ENCODE results near the gene BICDL1.

Gene BICDL1

DNA sequence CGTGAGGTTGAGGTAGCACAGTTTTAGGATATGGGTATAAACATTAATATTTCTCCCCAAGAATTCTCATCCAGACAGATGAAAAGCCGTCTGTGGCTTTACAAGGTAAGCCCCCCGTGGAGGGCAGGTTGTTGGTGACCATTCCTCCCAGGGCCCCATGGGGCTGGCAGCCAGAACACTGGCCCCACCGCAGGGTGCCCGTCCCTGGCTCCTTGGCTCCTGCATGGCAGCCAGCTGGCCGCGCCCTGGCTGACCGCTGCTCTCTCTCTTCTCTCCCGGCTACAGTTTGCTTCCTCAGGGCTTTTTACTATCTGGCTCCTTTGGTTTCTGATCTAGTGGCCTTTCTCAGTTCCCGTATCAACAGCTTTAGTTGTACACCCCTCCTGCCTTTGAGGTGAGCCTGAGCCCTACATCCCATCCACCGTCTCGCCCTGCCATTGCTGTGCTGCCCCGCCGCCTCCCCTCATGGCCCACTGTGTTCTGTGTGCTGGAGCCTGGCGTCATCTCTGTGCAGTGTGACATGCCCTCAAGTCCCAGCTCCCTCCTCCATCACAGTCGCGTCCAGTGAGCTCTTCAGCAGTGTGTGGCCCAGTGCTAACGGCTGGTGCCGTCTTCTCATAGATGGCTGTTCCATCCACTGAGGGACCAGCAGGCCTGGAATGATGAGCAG is 101.7 kb downstream of the BICDL1 start:
- H3K4me1 ChIP-seq (ENCODE audit: insufficient read depth, low read length) = peaks cover 33% of the 10 kb centered on the region
- H3K36me3 ChIP-seq (ENCODE audit: insufficient read depth, low read length) = no peaks in the 10 kb centered on the region; the same call in 1 of the 2 replicates
- H3K9ac ChIP-seq (ENCODE audit: low read depth, low read length) = no peak overlapping the region
- no peaks in the 10 kb centered on the region for H3K9me3 ChIP-seq (ENCODE audit: control insufficient read depth, insufficient read depth, low read length)

DNA sequence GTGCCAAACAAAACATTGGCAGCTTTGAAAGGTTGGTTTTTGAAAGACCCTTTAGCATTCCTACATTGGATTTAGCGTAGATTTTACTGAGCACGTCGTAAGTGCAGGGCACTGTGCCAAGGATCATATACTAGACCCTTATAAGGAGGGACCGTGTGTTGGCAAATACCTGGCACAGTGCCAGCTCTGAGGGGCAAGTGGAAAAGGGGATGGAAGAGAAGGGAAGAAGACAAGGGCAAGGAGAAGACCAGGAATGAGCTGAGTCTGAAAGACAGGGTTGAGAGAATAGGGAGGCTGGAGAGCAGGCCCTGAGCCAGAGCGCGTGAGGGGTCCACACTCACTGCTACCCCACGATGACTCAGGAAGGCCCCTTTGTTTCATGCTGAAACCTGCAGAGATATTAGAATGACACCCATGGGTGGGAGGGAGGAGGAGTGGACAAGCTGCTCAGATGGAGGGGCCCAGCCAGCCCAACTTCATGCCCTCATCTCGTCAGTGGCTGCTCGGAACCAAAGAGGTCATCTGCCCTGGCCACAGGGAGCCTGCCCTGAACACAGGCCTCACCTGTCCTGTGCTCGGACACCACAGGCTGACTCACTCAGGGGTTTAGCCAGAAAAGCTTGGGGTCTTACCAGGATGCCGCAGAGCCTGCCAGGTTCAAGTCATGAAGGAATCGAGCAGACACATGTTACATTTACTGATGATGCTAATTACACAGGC is 102.5 kb downstream of the BICDL1 start:
- Histone ChIP-seq H3K9ac (ENCODE audit: low read depth, low read length) (no peak overlapping the region), H3K4me1 (ENCODE audit: insufficient read depth, low read length) (peaks cover 28% of the 10 kb centered on the region; the same call in 1 of the 2 replicates), H3K9me3 (ENCODE audit: control insufficient read depth, insufficient read depth, low read length) (no peaks in the 10 kb centered on the region), H3K36me3 (ENCODE audit: insufficient read depth, low read length) (no peaks in the 10 kb centered on the region; the same call in 1 of the 2 replicates)

DNA sequence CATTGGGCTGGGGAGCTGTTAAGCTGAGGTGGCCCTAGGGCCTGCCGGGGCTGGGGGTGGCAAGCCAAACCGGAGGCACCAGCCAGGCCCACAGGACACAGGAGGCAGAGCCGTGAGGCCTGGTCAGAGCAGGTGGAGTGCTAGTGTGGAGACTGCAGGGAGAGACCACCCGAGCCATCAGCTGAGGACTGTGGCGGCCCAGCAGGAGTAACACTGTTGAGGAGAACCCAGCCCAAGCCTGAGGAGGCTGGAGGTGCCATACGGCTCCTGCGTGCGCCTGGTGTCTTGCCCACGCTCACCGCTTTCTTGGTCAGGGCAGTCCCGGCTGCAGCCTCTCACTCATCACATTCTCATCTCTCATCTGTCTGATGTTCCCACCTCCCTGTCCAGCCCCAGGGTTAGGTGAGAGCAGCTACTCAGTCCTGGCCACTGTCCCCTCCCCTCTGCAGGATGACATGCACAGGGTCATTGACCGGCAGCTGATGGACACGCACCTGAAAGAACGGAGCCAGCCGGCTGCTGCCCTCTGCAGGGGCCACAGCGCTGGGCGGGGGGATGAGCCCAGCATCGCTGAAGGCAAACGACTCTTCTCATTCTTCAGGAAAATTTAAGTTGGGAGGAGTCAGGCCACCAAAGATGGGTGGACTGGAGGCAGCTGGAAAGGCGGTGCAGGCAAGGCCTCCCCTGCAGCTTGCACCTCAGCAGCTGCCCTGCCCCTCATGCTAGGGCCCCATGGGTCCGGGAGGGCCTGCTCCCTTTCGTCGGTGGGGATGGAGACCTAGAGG is 103.7 kb downstream of the BICDL1 start:
- H3K9me3 ChIP-seq (ENCODE audit: control insufficient read depth, insufficient read depth, low read length) = no peaks in the 10 kb centered on the region
- H3K9ac ChIP-seq (ENCODE audit: low read depth, low read length) = no peak overlapping the region
- H3K36me3 ChIP-seq (ENCODE audit: insufficient read depth, low read length) = no peaks in the 10 kb centered on the region; the same call in 1 of the 2 replicates
- H3K4me1 ChIP-seq (ENCODE audit: insufficient read depth, low read length) = peaks cover 24% of the 10 kb centered on the region; the same call in 1 of the 2 replicates

DNA sequence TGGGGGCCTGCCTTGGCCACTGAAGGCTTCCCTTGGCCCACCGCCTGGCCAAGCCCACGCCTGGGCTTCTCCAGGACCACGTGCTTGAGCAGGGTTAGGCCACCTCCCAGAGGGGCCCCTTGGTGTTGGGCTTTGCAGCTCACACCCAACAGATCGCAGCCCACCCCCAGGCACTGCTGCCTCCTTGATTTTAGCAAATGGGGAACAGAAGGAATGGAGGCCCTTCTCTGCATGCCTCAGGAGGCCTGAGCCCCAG is 104.2 kb downstream of the BICDL1 start:
- no peaks in the 10 kb centered on the region for H3K9me3 ChIP-seq (ENCODE audit: control insufficient read depth, insufficient read depth, low read length)
- H3K4me1 ChIP-seq (ENCODE audit: insufficient read depth, low read length) = peaks cover 23% of the 10 kb centered on the region; the same call in 1 of the 2 replicates
- no peak overlapping the region for H3K9ac ChIP-seq (ENCODE audit: low read depth, low read length)
- H3K36me3 ChIP-seq (ENCODE audit: insufficient read depth, low read length) = no peaks in the 10 kb centered on the region; the same call in 1 of the 2 replicates

DNA sequence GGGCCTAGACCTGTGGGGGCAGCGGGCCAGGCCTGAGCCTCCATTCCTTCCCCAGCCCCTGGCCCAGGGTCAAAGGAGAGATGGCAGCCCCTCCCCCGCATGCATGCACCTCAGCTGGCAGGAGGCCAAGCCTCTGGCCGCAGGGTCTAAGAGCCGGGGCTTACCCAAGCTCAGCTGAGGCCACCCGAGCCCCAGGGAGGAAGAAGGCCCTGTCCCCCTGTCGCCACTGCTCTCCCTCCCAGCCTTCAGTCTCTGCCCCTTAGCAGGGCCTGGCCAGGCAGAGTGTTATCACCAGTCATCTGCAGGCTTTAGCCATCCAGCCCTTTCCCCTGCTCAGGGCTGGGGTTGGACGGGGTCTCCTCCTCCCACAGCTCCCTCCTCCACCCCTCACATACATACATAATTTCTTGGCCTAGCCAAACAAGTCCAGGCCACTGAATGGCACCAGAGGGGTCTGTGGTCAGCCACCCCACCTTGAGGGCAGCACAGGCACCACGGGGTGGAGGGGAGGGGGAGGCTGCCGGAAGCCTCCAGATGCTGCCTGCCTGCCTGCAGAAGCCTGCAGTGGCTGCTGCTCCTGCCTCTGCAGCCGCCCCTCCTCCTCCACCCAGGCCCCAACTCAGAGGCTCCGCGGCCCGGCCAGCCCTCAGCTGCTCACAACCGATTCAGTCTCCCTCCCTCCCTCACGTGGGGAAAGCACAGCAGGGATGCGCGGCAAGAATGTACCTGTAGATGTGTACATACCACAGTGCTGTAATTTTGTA is 104.7 kb downstream of the BICDL1 start:
- H3K4me1 ChIP-seq (ENCODE audit: insufficient read depth, low read length) = peaks cover 23% of the 10 kb centered on the region; the same call in 1 of the 2 replicates
- H3K9me3 ChIP-seq (ENCODE audit: control insufficient read depth, insufficient read depth, low read length) = no peaks in the 10 kb centered on the region
- peak overlapping the region; percentile 7; the same call in 1 of the 2 replicates for H3K9ac ChIP-seq (ENCODE audit: low read depth, low read length)
- peaks cover 5% of the 10 kb centered on the region for H3K36me3 ChIP-seq (ENCODE audit: insufficient read depth, low read length)

DNA sequence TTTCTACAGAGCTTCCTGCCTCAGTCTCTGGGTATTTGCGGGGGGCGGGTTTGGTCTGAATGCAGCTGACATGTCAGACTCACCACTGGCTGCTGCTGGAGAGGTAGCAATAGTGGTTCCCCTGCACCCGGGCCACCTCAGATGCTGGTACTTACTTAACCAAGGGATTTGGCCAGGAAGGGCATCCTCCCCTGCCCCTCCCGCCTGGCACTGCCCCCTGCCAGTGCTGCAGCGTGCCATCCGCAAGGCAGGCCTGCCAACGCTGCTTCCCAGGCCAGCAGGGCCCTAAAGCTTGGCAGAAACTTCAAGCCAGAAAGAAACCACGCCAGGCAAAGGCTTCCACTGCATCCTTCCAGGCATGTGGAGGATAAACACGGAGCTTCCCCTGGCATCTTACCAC is 105.4 kb downstream of the BICDL1 start:
- Histone ChIP-seq H3K9me3 (ENCODE audit: control insufficient read depth, insufficient read depth, low read length) (no peaks in the 10 kb centered on the region), H3K9ac (ENCODE audit: low read depth, low read length) (no peak overlapping the region), H3K36me3 (ENCODE audit: insufficient read depth, low read length) (peaks cover 6% of the 10 kb centered on the region), H3K4me1 (ENCODE audit: insufficient read depth, low read length) (peaks cover 23% of the 10 kb centered on the region; the same call in 1 of the 2 replicates)

DNA sequence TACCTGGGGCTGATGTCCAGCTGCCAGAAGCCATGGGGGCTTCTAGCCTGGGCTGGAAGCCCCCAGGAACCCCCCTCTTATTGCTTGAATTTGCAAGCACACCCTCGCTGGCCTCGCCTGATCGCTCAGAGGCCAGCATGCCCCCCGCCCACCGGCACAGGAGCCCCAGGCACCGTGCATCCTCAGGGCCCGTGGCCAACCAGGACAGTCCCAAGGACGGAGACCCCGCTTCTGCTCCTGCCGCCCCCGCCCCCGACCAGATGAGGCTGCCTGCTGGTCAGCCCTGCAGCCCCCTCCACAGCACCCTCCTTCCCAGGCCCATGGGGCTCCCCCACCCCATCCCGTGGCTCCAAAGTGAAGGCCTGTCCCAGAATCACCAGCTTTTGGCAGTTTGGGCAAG is 106.3 kb downstream of the BICDL1 start:
- H3K36me3 ChIP-seq (ENCODE audit: insufficient read depth, low read length) = peaks cover 6% of the 10 kb centered on the region
- H3K9me3 ChIP-seq (ENCODE audit: control insufficient read depth, insufficient read depth, low read length) = no peaks in the 10 kb centered on the region
- peaks cover 23% of the 10 kb centered on the region; the same call in 1 of the 2 replicates for H3K4me1 ChIP-seq (ENCODE audit: insufficient read depth, low read length)
- H3K9ac ChIP-seq (ENCODE audit: low read depth, low read length) = no peak overlapping the region

DNA sequence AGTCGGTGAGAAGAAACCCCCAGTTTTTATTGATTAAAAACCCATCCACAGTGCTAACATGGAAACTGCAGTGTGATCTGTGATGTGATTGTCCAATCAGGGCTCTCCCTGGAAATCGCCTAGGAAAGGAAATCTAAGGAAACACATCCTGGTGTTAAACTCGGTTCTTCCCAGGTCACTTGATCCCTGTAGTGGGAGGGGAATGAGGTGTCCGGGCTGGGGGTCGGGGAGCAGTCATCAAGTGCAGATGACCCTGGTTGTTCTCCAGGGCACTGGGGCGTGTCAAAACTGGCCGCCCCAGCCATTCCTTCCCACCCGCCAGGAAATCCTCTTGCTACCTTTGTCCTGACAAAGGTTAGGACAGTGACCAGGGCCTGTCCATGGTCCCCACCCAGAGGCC is 106.7 kb downstream of the BICDL1 start:
- Histone ChIP-seq H3K9ac (ENCODE audit: low read depth, low read length) (no peak overlapping the region), H3K36me3 (ENCODE audit: insufficient read depth, low read length) (peaks cover 6% of the 10 kb centered on the region), H3K4me1 (ENCODE audit: insufficient read depth, low read length) (peaks cover 23% of the 10 kb centered on the region; the same call in 1 of the 2 replicates), H3K9me3 (ENCODE audit: control insufficient read depth, insufficient read depth, low read length) (no peaks in the 10 kb centered on the region)

DNA sequence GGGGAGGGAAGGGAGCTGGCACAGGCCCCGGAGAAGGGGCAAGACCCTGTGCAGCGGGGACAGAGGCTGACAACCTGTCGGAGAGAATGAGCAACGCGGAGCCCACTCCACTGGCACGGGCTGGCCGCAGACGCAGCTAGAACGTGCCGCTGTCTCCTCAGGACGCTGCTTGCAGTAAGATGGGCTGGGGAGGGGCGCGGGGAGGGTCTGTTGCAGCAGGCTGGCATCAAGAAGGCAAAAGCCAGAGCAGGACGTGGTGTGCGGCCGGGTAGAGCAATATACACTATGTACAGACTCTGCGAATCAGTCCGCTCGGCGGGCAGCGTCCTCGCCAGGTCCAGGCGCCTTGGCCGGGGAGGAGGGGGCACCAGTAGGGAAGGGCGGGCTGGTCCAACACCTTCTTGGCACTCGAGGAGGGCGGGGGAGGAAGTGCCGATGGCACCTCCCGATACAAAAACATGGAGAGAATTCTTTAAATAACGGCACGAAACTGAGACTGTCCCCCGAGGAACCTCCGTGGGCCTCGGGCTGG is 107.7 kb downstream of the BICDL1 start:
- Histone ChIP-seq H3K36me3 (ENCODE audit: insufficient read depth, low read length) (peaks cover 6% of the 10 kb centered on the region), H3K4me1 (ENCODE audit: insufficient read depth, low read length) (peaks cover 23% of the 10 kb centered on the region; the same call in 1 of the 2 replicates)

DNA sequence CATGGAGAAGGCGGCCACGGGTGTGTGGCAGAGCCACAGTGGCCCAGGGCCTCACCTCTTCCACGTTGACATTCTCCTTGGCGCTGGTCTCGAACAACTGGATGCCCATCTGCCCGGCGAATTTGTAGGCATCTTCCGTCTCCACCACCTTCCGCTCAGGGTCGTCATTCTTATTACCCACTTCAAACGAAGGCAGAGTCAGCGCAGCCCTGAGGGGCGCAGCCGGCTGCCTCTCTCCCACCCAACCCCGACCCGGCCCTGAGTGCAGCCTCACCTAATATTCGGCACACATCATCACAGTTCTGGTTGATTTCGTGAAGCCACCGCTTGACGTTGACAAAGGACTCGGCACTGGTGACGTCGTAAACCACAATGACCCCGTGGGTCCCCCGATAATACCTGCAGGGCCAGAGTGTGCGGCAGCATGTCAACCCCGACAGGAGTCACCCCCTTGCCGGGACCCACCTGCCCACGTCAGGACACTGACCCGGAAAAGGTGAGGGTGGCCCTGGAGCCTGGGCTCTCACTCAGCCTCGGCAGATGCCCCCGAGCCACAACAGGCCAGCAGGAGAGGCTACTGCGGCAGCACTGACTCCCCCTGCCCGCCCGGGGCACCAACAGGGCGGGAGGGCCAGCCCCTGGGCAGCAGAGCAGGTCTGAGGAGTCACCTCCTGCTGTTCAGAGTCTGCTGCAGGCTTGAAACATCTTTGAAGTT is 109.9 kb downstream of the BICDL1 start:
- peaks cover 6% of the 10 kb centered on the region for H3K36me3 ChIP-seq (ENCODE audit: insufficient read depth, low read length)
- H3K9ac ChIP-seq (ENCODE audit: low read depth, low read length) = no peak overlapping the region
- H3K4me1 ChIP-seq (ENCODE audit: insufficient read depth, low read length) = peaks cover 13% of the 10 kb centered on the region; the same call in 1 of the 2 replicates
- no peaks in the 10 kb centered on the region for H3K9me3 ChIP-seq (ENCODE audit: control insufficient read depth, insufficient read depth, low read length)

More for the DNA sequence above, 107.7 kb downstream of the BICDL1 start:
- no peaks in the 10 kb centered on the region for H3K9me3 ChIP-seq (ENCODE audit: control insufficient read depth, insufficient read depth, low read length)
- no peak overlapping the region for H3K9ac ChIP-seq (ENCODE audit: low read depth, low read length)

DNA sequence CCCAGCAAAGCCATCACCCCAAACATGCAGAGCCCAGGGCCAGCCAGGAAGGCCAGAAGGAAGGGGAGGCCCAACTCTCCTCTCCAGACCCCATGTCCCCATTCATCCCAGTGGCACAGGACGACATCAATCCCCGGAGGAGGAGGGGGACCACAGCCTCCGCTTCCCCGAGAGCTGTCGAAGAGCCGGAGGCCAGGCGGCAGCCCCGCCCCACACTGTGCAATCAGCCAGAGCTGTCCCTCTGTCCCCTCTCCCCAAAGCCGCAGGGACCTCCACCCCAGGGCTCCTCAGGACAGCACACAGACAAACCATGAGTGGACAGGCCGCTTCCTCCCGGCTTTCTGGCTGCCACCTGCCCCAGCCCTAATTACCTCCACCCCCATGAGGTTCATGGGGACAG is 110.7 kb downstream of the BICDL1 start:
- H3K9me3 ChIP-seq (ENCODE audit: control insufficient read depth, insufficient read depth, low read length) = no peaks in the 10 kb centered on the region
- H3K4me1 ChIP-seq (ENCODE audit: insufficient read depth, low read length) = peaks cover 5% of the 10 kb centered on the region; the same call in 1 of the 2 replicates
- no peak overlapping the region for H3K9ac ChIP-seq (ENCODE audit: low read depth, low read length)
- H3K36me3 ChIP-seq (ENCODE audit: insufficient read depth, low read length) = peaks cover 6% of the 10 kb centered on the region

DNA sequence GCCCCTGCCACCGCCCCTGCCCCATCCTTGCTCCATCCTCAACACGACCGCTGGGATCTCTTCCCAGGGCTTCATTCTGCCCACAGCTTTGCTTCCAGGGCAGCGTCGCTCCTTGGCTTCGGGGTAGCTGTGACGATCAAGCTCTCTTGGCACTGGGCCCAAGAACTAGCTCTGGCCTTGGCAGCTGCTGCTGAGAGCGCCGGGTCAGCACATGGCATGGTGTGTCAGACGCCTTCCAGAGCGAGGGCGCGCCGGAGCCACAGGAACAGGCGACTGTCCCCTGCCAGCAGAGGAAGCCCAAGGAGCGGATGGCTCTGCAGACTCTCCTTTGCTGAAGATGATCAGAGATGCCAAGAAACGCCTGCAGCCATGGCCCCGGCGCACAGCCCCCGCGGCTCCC is 111.6 kb downstream of the BICDL1 start:
- Histone ChIP-seq H3K9me3 (ENCODE audit: control insufficient read depth, insufficient read depth, low read length) (no peaks in the 10 kb centered on the region), H3K4me1 (ENCODE audit: insufficient read depth, low read length) (peaks cover 9% of the 10 kb centered on the region; the same call in 1 of the 2 replicates), H3K9ac (ENCODE audit: low read depth, low read length) (no peak overlapping the region), H3K36me3 (ENCODE audit: insufficient read depth, low read length) (peaks cover 6% of the 10 kb centered on the region)

DNA sequence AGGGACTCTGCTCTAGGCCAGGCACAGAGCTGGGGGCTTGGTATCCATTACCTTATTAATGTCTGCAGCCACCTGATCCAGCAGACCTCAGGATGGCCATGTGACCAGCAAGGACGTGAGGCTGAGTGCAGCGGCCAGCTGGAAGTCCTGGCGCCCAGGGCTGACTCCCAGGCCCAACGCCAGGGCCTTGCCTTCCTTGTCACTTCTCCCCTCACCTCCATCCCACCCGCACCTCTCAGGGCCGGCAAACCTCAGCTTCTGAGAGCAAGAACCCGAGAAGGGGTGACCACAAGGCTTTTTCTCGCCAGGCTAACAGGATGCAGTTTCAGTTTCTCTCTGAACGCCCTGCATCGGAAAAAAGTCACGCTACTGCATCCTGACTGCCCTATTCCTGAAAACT is 112.1 kb downstream of the BICDL1 start:
- peaks cover 6% of the 10 kb centered on the region for H3K36me3 ChIP-seq (ENCODE audit: insufficient read depth, low read length)
- no peaks in the 10 kb centered on the region for H3K9me3 ChIP-seq (ENCODE audit: control insufficient read depth, insufficient read depth, low read length)
- peaks cover 7% of the 10 kb centered on the region; the same call in 1 of the 2 replicates for H3K4me1 ChIP-seq (ENCODE audit: insufficient read depth, low read length)
- no peak overlapping the region for H3K9ac ChIP-seq (ENCODE audit: low read depth, low read length)

Data from ES-I3 (cell line).